Caco-2 (cell line): ENCODE results near the gene OR8G5. TPM values are rescaled to one million over a fixed set of nuclear protein-coding genes. Genes with fewer than 3 reads are reported as not detected.

Source experiments
- BruUV-seq: library from RNA; stranded (reverse); fragments of 400-500 nt; replicated peaks from 2 replicates; lab custom pipeline; 2021; lab: Mats Ljungman, UMichigan
- CTCF ChIA-PET: fragments of 300-600 bp; sonication (Branson Sonifier 250); formaldehyde crosslinking; loops from one replicate; lab custom pipeline; 2022; ENCODE audit warnings: antibody characterized with exemption; lab: Charles Lee
- POLR2A ChIA-PET: fragments of 300-600 bp; sonication (Branson Sonifier 250); formaldehyde crosslinking; loops from one replicate; lab custom pipeline; 2022; ENCODE audit warnings: antibody characterized with exemption; lab: Charles Lee
- DNase-seq, 2 experiments: peaks; one replicate each; pipeline versions ENCODE4 v3.0.0 to v3.0.0-alpha.2; 2020 to 2022
- H3K27me3 ChIP-seq: replicated peaks from 2 replicates; pipeline ENCODE4 v1.6.0; 2011; ENCODE audit warnings: low read length; ENCODE audit not compliant: control insufficient read depth, insufficient read depth
- H3K36me3 ChIP-seq: 2 replicates; pipeline ENCODE4 v1.5.1; 2011; ENCODE audit warnings: low read length; ENCODE audit not compliant: control insufficient read depth, insufficient read depth
- H3K4me1 ChIP-seq: fragments of 250-450 bp; sonication (Bioruptor Pico); 2 replicates; pipeline ENCODE4 v1.5.1; 2020; ENCODE audit warnings: mild to moderate bottlenecking
- H3K4me3 ChIP-seq: 2 replicates; pipeline ENCODE4 v1.5.1; 2011; ENCODE audit warnings: low read depth, mild to moderate bottlenecking, control low read depth, low read length
- H3K9me3 ChIP-seq: fragments of 250-450 bp; sonication (Bioruptor Pico); 2 replicates; pipeline ENCODE4 v1.5.1; 2020; ENCODE audit warnings: mild to moderate bottlenecking, moderate library complexity
- H3K27ac Mint-ChIP-seq: one replicate; pipeline ENCODE4 v1.8.0; 2022; ENCODE audit warnings: mixed read lengths; ENCODE audit not compliant: unreplicated experiment
- H3K27me3 Mint-ChIP-seq: one replicate; pipeline ENCODE4 v1.8.0; 2022; ENCODE audit warnings: mixed read lengths; ENCODE audit not compliant: insufficient read depth, unreplicated experiment
- H3K36me3 Mint-ChIP-seq: one replicate; pipeline ENCODE4 v1.8.0; 2022; ENCODE audit warnings: mild to moderate bottlenecking, mixed read lengths; ENCODE audit not compliant: insufficient read depth, unreplicated experiment
- H3K4me1 Mint-ChIP-seq: one replicate; pipeline ENCODE4 v1.8.0; 2022; ENCODE audit warnings: low read depth, mixed read lengths; ENCODE audit not compliant: unreplicated experiment
- H3K4me3 Mint-ChIP-seq: one replicate; pipeline ENCODE4 v1.8.0; 2022; ENCODE audit warnings: mild to moderate bottlenecking, moderate library complexity, mixed read lengths; ENCODE audit not compliant: unreplicated experiment
- H3K9me3 Mint-ChIP-seq: one replicate; pipeline ENCODE4 v1.8.0; 2022; ENCODE audit warnings: mixed read lengths; ENCODE audit not compliant: unreplicated experiment
- intact Hi-C: fragments of 100-400 bp; cut with micrococcal nuclease; formaldehyde crosslinking; loops from one replicate; pipeline ENCODE4 v1.10.0; 2022; ENCODE audit not compliant: unreplicated experiment
- total RNA-seq: library from RNA; stranded (reverse); gene quantifications from 2 replicates; pipeline ENCODE4 v1.2.3, GENCODE V29; 2022
- TF ChIP-seq, protein P1 (sequence below), 2 experiments: fragments of 200-600 bp in 1 of 2; IDR thresholded peaks; 1 replicate in 1 of 2; 2 replicates in 1 of 2; pipeline versions ENCODE4 v1.5.1 to v1.8.0; 2011 to 2022; ENCODE audit warnings: antibody characterized with exemption in 1 of 2, control low read depth in 1 of 2, inconsistent platforms in 1 of 2, low read depth in 1 of 2, low read length in 1 of 2, mild to moderate bottlenecking in 1 of 2, moderate library complexity in 1 of 2; ENCODE audit not compliant: insufficient read depth in 1 of 2, severe bottlenecking in 1 of 2, unreplicated experiment in 1 of 2

OR8G5 gene
- total RNA-seq, 1 experiment from 2014 or later: not detected

- Mint-ChIP-seq H3K36me3 (no peaks in the 10 kb centered on the region), H3K27ac (no peak overlapping the region), H3K27me3 (peaks cover 26% of the 10 kb centered on the region), H3K4me1 (no peaks in the 10 kb centered on the region), H3K4me3 (no peak overlapping the region), H3K9me3 (no peaks in the 10 kb centered on the region)
- no TSS peak for BruUV-seq
- no peak overlapping the region for H3K4me3 ChIP-seq
- POLR2A ChIA-PET: no interaction called here
- no peaks in the 10 kb centered on the region for H3K4me1 ChIP-seq
- TF ChIP-seq, protein P1, sequence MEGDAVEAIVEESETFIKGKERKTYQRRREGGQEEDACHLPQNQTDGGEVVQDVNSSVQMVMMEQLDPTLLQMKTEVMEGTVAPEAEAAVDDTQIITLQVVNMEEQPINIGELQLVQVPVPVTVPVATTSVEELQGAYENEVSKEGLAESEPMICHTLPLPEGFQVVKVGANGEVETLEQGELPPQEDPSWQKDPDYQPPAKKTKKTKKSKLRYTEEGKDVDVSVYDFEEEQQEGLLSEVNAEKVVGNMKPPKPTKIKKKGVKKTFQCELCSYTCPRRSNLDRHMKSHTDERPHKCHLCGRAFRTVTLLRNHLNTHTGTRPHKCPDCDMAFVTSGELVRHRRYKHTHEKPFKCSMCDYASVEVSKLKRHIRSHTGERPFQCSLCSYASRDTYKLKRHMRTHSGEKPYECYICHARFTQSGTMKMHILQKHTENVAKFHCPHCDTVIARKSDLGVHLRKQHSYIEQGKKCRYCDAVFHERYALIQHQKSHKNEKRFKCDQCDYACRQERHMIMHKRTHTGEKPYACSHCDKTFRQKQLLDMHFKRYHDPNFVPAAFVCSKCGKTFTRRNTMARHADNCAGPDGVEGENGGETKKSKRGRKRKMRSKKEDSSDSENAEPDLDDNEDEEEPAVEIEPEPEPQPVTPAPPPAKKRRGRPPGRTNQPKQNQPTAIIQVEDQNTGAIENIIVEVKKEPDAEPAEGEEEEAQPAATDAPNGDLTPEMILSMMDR (IDR thresholded peaks at IDR 0.05; ENCODE audit: insufficient read depth in 1 of 2, low read depth in 1 of 2, low read length in 1 of 2, severe bottlenecking in 1 of 2, unreplicated experiment in 1 of 2): no peak
- 0 out of 2 replicates have a peak, but pooled peaks cover 3% of the 10 kb centered on the region for H3K27me3 ChIP-seq
- no peak for DNase-seq
- CTCF ChIA-PET: no interaction called here
- intact Hi-C loops: no loop called here
- no peaks in the 10 kb centered on the region for H3K9me3 ChIP-seq
- no peaks in the 10 kb centered on the region for H3K36me3 ChIP-seq
These were observed 57.0 kb downstream of the OR8G5 start for GRCh38 chr11:124313131-124313530.

- BruUV-seq: no TSS peak
- intact Hi-C loops: no loop called here
These were observed 57.7 kb downstream of the OR8G5 start, which contains the start of gene OR8D1 for GRCh38 chr11:124313849-124314248. Gene OR8D1, minus strand, starts transcription at chr11:124313949. Its CDS starts 3,183 bp downstream, at chr11:124310766.

DNA sequence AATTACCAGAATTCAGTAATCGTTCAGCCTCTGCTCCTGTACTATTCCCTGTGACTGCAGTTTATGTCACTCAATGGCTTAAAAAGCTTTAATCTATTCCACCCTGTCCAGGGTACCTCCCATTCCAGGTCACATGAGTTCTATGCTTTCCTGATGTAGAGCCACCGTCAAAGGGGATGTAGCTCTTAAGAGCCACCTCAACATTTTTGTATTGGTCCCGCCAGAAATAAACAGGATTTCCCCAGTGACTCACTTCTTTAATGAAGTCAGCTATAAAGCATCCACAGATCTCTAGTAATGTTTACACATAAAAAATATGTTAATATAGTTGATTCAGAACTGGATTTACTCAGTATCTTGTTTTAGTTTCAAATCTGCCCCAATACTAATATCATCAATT, 58.9 kb downstream of the OR8G5 start:
- H3K4me1 ChIP-seq: no peaks in the 10 kb centered on the region
- no peaks in the 10 kb centered on the region for H3K9me3 ChIP-seq
- intact Hi-C loops: no loop called here
- ChIA-PET CTCF (no interaction called here), POLR2A (no interaction called here)
- DNase-seq: no peak
- peaks cover 22% of the 10 kb centered on the region for H3K27me3 Mint-ChIP-seq
- TF ChIP-seq, protein P1 (IDR thresholded peaks at IDR 0.05; ENCODE audit: insufficient read depth in 1 of 2, low read depth in 1 of 2, low read length in 1 of 2, severe bottlenecking in 1 of 2, unreplicated experiment in 1 of 2): no peak
- peaks cover 2% of the 10 kb centered on the region; the same call in 1 of the 2 replicates for H3K27me3 ChIP-seq
- H3K36me3 ChIP-seq: no peaks in the 10 kb centered on the region
- no peak overlapping the region for H3K4me3 ChIP-seq
- no peak overlapping the region for H3K4me3 Mint-ChIP-seq
- peaks cover 5% of the 10 kb centered on the region for H3K4me1 Mint-ChIP-seq
- H3K36me3 Mint-ChIP-seq: no peaks in the 10 kb centered on the region
- BruUV-seq: no TSS peak
- H3K27ac Mint-ChIP-seq: no peak overlapping the region
- no peaks in the 10 kb centered on the region for H3K9me3 Mint-ChIP-seq

More at GRCh38 chr11:124313849-124314248, 57.7 kb downstream of the OR8G5 start, which contains the start of gene OR8D1:
- no peaks in the 10 kb centered on the region for H3K4me1 Mint-ChIP-seq
- ChIA-PET POLR2A (no interaction called here), CTCF (no interaction called here)
- H3K36me3 Mint-ChIP-seq: no peaks in the 10 kb centered on the region
- no peak within 1 kb of the TSS for H3K4me3 ChIP-seq
- H3K9me3 ChIP-seq: no peaks in the 10 kb centered on the region
- 0 out of 2 replicates have a peak, but pooled peaks cover 2% of the 10 kb centered on the region for H3K27me3 ChIP-seq
- DNase-seq: no peak
- no peaks in the 10 kb centered on the region for H3K9me3 Mint-ChIP-seq
- no peak within 1 kb of the TSS for H3K27ac Mint-ChIP-seq
- no peaks in the 10 kb centered on the region for H3K4me1 ChIP-seq
- TF ChIP-seq, protein P1 (IDR thresholded peaks at IDR 0.05; ENCODE audit: insufficient read depth in 1 of 2, low read depth in 1 of 2, low read length in 1 of 2, severe bottlenecking in 1 of 2, unreplicated experiment in 1 of 2): no peak
- no peaks in the 10 kb centered on the region for H3K36me3 ChIP-seq
- H3K4me3 Mint-ChIP-seq: no peak within 1 kb of the TSS
- H3K27me3 Mint-ChIP-seq: peaks cover 20% of the 10 kb centered on the region

Other genes starting within 250 kb of the OR8G5 start
- gene OR10G4, start 243.4 kb upstream of the OR8G5 start, total RNA-seq: not detected in 2 replicates
- gene OR10G9, start 233.4 kb upstream of the OR8G5 start, total RNA-seq: not detected in 2 replicates
- gene OR10G8, start 229.6 kb upstream of the OR8G5 start, total RNA-seq: not detected in 2 replicates
- not detected in 2 replicates for gene OR10G7, start 215.1 kb upstream of the OR8G5 start, total RNA-seq
- 1.3 and 1.6 TPM in 2 replicates for gene VWA5A, start 140.9 kb upstream of the OR8G5 start, total RNA-seq
- gene OR10D3, start 73.0 kb upstream of the OR8G5 start, total RNA-seq: not detected in 2 replicates
- gene OR8G1, start 15.3 kb upstream of the OR8G5 start, total RNA-seq: not detected in 2 replicates
- not detected in 2 replicates for gene OR8D1, start 57.6 kb downstream of the OR8G5 start, total RNA-seq
- gene OR8D2, start 63.8 kb downstream of the OR8G5 start, total RNA-seq: not detected in 2 replicates
- gene OR8B2, start 128.1 kb downstream of the OR8G5 start, total RNA-seq: not detected in 2 replicates
- not detected in 2 replicates for gene OR8B3, start 142.6 kb downstream of the OR8G5 start, total RNA-seq
- gene OR8B4, start 168.5 kb downstream of the OR8G5 start, total RNA-seq: not detected in 2 replicates
- gene OR8B8, start 189.3 kb downstream of the OR8G5 start, total RNA-seq: not detected in 2 replicates